ENCODE measurements around the gene CDYL2.
"Not testable (repeated sequence)": the region's sequence is repeated elsewhere in the genome, so short reads cannot be mapped to it uniquely, and the experiment has no call there.

Gene CDYL2

GRCh38 chr16:80804526-80805383 is at the start of gene CDYL2:
Gene CDYL2, minus strand, starts transcription at chr16:80804598. Its CDS starts 425 bp downstream, at chr16:80804173.
- peak; percentile 58 for DNase-seq (ENCODE audit: low spot score)

- DNase-seq (ENCODE audit: low spot score), result peak; percentile 40
Observed at GRCh38 chr16:80852261-80852872, 48.0 kb upstream of the CDYL2 start.

GRCh38 chr16:80851831-80852230 is 47.4 kb upstream of the CDYL2 start:
- no peak for DNase-seq (ENCODE audit: low spot score)

DNA sequence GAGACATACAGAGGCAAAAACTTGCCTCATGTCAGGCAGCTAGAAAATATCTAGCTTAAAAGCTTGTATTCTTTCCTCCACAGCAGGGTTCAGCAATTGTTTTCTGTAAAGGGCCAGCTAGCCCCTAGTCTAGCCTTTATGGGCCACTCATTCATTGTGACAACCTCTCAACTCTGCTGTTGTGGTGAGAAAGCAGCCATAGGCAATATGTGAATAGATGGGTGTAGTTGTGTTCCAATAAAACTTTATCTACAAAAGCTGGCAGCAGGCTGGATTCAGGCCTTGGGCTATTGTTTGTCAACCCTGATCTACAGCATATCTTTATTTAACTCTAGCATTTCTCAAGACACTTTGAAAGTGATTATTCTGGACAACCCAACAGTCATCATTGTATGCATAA is 46.4 kb upstream of the CDYL2 start:
- no peak for DNase-seq (ENCODE audit: low spot score)

DNA sequence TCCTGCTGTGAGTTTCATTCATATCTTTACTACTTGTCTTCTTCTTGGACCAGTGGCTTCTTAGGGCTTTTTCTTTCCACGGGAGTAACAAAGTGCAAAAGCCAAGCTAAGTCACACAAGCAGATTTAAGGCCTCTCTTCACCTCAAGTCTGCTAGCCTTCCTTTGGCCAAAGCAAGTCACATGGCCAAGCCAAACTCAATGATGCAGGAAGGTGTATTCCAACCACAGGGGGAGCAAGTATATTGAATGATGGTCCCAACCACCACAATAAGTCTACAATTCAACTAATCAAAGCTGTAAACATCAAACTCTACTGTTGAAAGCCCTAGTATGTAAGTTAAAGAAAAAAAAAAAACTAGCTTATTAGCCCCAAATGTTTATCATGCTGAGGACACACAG is 44.5 kb upstream of the CDYL2 start:
- DNase-seq (ENCODE audit: low spot score), result no peak

DNA sequence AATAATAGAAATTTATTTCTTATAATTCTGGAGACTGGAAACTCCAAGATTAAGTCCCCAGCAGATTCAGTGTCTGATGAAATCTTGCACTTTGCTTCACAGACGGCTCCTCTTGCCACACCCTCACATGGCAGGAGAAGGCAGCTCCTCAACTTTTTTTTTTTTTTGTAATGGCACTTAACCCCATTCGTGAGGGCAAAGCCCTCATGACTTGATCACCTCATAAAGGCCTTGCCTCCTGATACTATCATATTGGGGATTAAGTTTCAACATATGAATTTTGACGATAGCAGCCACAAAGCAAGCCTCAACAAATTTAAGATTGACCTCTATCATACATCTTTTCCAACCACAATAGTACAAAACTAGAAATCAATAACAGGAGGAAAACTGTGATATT is 42.3 kb upstream of the CDYL2 start:
- DNase-seq (ENCODE audit: low spot score), result no peak

DNA sequence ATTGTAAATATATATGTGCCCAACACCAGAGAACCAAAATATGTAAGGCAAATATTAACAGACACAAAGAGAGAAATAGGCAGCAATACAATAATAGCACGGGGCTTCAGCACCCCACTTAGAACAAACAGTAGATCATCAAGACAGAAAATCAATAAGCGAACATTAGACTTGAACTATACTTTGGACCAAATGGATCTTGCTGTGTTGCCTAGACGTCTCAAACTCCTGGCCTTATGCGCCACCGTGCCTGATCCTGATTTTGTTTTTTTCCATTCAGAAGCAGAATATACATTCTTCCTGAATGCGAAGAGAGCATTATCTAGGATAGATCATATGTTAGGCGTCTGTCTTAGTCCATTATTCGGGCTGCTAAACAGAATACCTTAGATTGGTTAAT is 41.9 kb upstream of the CDYL2 start:
- no peak for DNase-seq (ENCODE audit: low spot score)

DNA sequence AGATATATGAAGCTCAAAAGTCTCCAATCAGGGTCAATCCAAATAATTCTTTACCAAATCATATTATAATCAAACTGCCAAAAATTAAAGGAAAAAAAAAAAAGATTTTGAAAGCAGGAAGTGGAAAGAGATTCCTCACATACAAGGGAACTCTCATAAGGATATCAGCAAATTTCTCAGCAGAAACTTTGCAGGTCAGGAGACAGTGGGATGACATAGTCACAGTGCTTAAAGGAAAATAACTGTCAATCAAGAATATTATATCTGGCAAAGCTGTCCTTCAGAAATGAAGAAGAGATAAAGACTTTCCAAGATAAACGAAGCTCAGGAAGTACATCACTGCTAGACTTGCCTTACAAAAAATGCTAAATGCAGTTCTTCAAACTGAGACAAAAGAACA is 40.0 kb upstream of the CDYL2 start:
- DNase-seq (ENCODE audit: low spot score), result no peak

GRCh38 chr16:80841231-80841630 is 36.8 kb upstream of the CDYL2 start:
- no peak for DNase-seq (ENCODE audit: low spot score)

DNA sequence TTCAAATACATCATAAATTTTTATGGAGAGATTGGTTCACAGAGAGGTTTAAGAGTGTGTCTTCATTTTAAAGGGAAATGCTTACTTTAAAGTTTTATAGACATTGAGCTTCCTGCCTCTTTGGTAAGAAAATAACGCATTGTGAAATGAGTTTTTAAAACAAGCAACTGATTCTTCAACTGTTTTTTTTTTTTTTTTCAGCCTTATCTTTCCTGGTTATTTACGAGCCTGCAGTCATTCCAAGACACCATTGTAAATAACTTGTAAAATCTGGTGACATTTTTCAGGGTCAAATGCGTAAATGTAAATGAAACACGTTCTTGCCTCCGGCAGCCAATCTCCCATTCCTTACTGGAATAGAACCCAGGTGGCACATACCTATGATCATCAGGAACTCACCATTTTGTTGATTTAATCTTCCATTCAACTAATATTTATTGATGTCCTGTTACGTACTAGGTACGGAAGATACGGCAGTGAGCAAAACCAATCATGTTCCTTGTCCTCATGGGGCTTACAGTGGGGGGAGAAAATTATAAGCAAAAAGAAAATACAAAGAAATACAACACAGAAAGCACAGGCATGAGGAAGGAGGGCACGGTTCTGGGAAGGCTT is 33.2 kb upstream of the CDYL2 start:
- no peak for DNase-seq (ENCODE audit: low spot score)

- DNase-seq (ENCODE audit: low spot score), result no peak
Observed at GRCh38 chr16:80836846-80837245, 32.4 kb upstream of the CDYL2 start.

GRCh38 chr16:80836202-80836601 is 31.8 kb upstream of the CDYL2 start:
- DNase-seq (ENCODE audit: low spot score), result no peak

DNA sequence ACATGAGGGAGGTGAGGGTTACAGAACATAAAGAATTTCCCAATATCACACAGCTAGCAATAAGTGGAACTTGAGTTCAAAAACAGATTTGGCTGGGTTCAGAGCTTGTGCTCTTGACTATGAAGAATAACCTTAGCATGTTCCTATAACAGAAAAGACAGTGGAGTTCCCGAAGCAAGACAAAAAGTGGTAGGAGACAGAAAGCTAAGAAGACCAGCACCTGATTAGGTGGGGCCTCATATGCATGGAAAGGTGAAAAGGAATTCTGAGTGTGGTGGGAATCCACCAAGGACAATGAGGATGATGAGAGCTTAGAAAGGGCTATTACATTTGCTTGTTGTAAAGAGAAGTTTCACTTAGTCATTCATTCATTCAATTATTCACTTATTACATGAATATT is 26.6 kb upstream of the CDYL2 start:
- DNase-seq (ENCODE audit: low spot score), result no peak

GRCh38 chr16:80828495-80828894 is 24.1 kb upstream of the CDYL2 start:
- DNase-seq (ENCODE audit: low spot score), result no peak

DNA sequence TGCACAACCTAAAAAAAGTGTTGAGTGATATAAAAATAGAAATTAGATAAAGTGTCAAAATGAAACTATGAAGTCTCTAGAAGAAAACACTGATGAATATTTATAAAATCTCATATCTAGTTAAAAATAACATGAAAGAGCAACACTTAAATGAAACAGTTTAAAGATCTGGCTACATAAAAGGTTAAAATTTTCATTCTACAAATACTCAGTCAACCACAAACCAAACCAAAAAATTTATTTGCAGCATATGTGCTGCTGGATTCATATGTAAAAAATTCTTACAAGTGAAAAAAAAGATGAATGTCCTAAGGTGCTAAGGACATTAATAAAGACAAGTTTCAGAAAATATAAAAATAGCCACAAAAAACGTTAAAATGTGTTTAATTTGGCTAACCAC is 22.6 kb upstream of the CDYL2 start:
- DNase-seq (ENCODE audit: low spot score), result no peak

DNA sequence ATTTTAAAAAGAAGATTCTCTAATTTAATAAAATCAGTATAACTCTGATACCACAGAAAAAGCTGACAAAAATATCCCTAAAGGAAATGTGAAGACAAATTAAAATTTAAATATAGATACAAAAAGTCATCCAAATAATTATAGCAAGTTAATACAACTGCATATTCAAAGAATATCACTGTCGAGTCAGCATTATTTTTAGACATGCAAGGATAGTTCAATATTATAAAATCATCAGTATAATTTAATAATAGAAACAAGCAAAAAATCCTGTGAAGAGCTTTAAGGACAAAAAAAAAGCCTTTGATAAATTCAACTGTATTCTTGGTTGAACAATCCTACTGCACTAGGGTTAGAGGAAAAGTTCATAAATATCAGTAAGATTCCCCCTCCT is 21.0 kb upstream of the CDYL2 start:
- peak; percentile 8 for DNase-seq (ENCODE audit: low spot score)

DNA sequence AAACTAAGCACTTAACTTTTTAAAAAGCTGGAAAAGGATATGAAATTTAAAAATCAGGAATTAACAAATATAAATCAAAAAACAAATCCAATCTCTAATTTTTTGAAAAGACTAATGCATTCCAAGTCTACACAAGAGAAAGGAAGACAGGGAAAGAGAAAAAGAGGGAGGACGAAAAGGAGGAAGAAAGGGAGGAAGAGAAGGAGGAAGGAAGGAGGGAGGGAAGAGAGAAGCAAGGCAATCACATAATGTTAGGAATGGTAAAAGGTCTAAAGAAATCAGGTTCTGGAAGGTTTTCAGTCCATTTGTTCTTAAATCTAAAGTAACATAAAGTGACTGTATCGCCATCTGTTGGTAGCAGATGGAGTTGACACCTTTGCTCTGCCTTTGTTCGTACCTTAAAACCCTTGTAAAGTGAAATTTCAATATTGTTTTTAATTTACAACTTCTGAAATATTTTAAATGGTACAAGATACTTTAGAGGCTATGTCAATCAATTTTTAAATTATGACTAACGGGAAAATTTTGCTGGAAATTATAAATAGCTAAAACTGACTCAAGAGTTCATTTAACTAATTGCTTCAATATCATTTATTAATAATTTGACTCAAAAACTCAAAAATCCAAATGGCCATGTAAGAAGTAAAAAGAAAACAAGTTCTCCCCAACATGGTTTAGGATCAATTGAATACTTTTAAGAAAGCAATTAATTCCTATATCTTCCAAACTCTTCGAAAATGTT is 20.4 kb upstream of the CDYL2 start:
- DNase-seq (ENCODE audit: low spot score), result peak; percentile 73

- no peak for DNase-seq (ENCODE audit: low spot score)
Observed at GRCh38 chr16:80819988-80820387, 15.6 kb upstream of the CDYL2 start.

GRCh38 chr16:80816356-80816755 is 12.0 kb upstream of the CDYL2 start:
- DNase-seq (ENCODE audit: low spot score), result no peak

GRCh38 chr16:80815278-80815677 is 10.9 kb upstream of the CDYL2 start:
- not testable (repeated sequence) for DNase-seq (ENCODE audit: low spot score)

GRCh38 chr16:80812593-80812992 is 8.2 kb upstream of the CDYL2 start:
- DNase-seq (ENCODE audit: low spot score), result no peak

GRCh38 chr16:80809366-80809765 is 5.0 kb upstream of the CDYL2 start:
- no peak for DNase-seq (ENCODE audit: low spot score)

- DNase-seq (ENCODE audit: low spot score), result no peak
Observed at GRCh38 chr16:80807906-80808305, 3.5 kb upstream of the CDYL2 start.
